ENCODE data around the gene CCDC126. TPM values are rescaled to one million over a fixed set of nuclear protein-coding genes. Genes with fewer than 3 reads are reported as not detected.

The CCDC126 gene
- total and polyA plus RNA-seq, 2 of the 8 experiments (the other 6 are each of a cell fraction or from before 2014, with no cell fraction given), result 1.4 to 5.3 TPM

DNA sequence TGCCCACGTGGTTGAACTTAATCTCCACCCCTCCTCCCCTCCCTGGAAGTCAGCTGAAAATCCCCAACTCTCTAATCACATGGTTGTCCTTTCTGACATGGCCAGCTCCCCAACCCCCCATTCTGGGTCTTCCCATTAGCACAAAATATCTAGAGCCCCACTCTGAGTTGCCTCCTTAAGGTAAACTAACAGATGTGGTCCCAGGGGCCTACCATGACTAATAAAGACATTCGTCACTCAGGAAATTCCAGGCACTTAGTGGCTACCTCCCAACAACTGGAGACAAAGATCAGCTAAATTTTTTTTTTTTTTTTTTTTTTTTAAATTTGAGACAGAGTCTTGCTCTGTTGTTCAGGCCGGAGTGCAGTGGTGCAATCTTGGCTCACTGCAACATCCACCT, 21.1 kb downstream of the CCDC126 start:
- Histone ChIP-seq H2BK12ac (ENCODE audit: low read depth, low read length) (no peak overlapping the region), H4K91ac (replicated peaks; ENCODE audit: insufficient read length, low read length) (no peak overlapping the region), H3K56ac (replicated peaks; ENCODE audit: insufficient read length, low read depth, low read length) (no peak overlapping the region), H2BK20ac (ENCODE audit: low read length) (no peak overlapping the region), H3K27ac (ENCODE audit: low read depth, low read length) (no peak overlapping the region), H3K36me3 (ENCODE audit: control insufficient read depth in 2 of 4, insufficient read depth in 4 of 4, low read length in 3 of 4) (no peaks in the 10 kb centered on the region), H2AFZ (ENCODE audit: low read length) (no peak overlapping the region), H2BK5ac (ENCODE audit: low read depth, low read length) (no peak overlapping the region), H2BK120ac (replicated peaks; ENCODE audit: low read depth, low read length) (no peak overlapping the region), H3K4me2 (ENCODE audit: insufficient read depth in 1 of 2, low read depth in 2 of 2, low read length in 2 of 2) (no peak overlapping the region), H3K9ac (replicated peaks in 1 of 4; ENCODE audit: extremely low read depth in 1 of 4, low read depth in 3 of 4, low read length in 3 of 4) (no peak overlapping the region), H3K23ac (ENCODE audit: insufficient read length) (no peak overlapping the region), H2AK5ac (ENCODE audit: low read depth, low read length) (no peak overlapping the region), H3K79me2 (ENCODE audit: control insufficient read depth in 1 of 2, insufficient read depth in 2 of 2, low read length in 2 of 2) (no peaks in the 10 kb centered on the region), H3K18ac (ENCODE audit: extremely low read depth, low read length) (no peak overlapping the region), H4K8ac (ENCODE audit: extremely low read depth, insufficient read depth, low read length) (no peak overlapping the region), H3K4me3 (ENCODE audit: extremely low read depth in 1 of 4, insufficient read depth in 2 of 4, low read depth in 3 of 4, low read length in 4 of 4) (no peak overlapping the region), H3K9me3 (ENCODE audit: insufficient read depth in 2 of 2, low read depth in 1 of 2, low read length in 1 of 2) (peaks cover 0 to 3% of the 10 kb centered on the region in 2 experiments; a peak in 2 of 4 replicates), H2BK15ac (ENCODE audit: low read length) (no peak overlapping the region), H3K79me1 (ENCODE audit: low read depth, low read length) (no peaks in the 10 kb centered on the region), H3K23me2 (ENCODE audit: low read depth, low read length) (no peaks in the 10 kb centered on the region), H3K4ac (replicated peaks; ENCODE audit: insufficient read length, low read depth, low read length) (no peak overlapping the region), H4K5ac (ENCODE audit: insufficient read length, low read depth, low read length) (no peak overlapping the region), H3K27me3 (replicated peaks in 1 of 4; ENCODE audit: control insufficient read depth in 3 of 4, extremely low read depth in 1 of 4, insufficient read depth in 3 of 4, low read length in 3 of 4) (no peaks in the 10 kb centered on the region), H3K4me1 (replicated peaks in 1 of 4; ENCODE audit: control insufficient read depth in 3 of 4, insufficient read depth in 4 of 4, low read length in 3 of 4) (no peaks in the 10 kb centered on the region), H4K20me1 (replicated peaks in 1 of 2; ENCODE audit: control insufficient read depth in 1 of 2, insufficient read depth in 2 of 2, low read length in 2 of 2) (no peaks in the 10 kb centered on the region), H3K14ac (ENCODE audit: insufficient read length) (no peak overlapping the region)
- CTCF ChIA-PET (ENCODE audit: partially characterized antibody), result no interaction called here
- FAIRE-seq (no peak), DNase-seq (ENCODE audit: low read depth in 1 of 2, low spot score in 2 of 2) (no peak)
- POLR2A ChIA-PET (ENCODE audit: partially characterized antibody), result no interaction called here
- 95% methylated on average over 3 of the region's 3 CpGs; no CpG with 5 or more reads in 1 of the 2 experiments for WGBS, 2 experiments (ENCODE audit: extremely low coverage in 1 of 2, insufficient coverage in 1 of 2, insufficient read length in 1 of 2, insufficient replicate concordance in 2 of 2, low coverage in 1 of 2, low lambda C conversion rate in 2 of 2, missing lambda C conversion rate in 1 of 2)
- TF ChIP-seq CTBP2 (IDR thresholded peaks at IDR 0.05; ENCODE audit: borderline replicate concordance, insufficient read depth, insufficient read length, low read length), result no peak
- TF ChIP-seq JUN (IDR thresholded peaks at IDR 0.05; ENCODE audit: low read depth, low read length), result no peak
- no peak for TF ChIP-seq NANOG (IDR thresholded peaks at IDR 0.05; ENCODE audit: insufficient read depth, low read depth, low read length, poor library complexity, severe bottlenecking)
- TF ChIP-seq FOSL1 (IDR thresholded peaks at IDR 0.05; ENCODE audit: insufficient read depth, low read depth, low read length), result no peak
- no peak for TF ChIP-seq KDM5A (IDR thresholded peaks at IDR 0.05; ENCODE audit: low read length)
- no peak for TF ChIP-seq TEAD4 (IDR thresholded peaks at IDR 0.05; ENCODE audit: low read depth, low read length)
- no peak for TF ChIP-seq NRF1 (IDR thresholded peaks at IDR 0.05; ENCODE audit: low read depth, low read length)
- no peak for TF ChIP-seq BRCA1 (IDR thresholded peaks at IDR 0.05; ENCODE audit: low read depth, low read length)
- no peak for TF ChIP-seq CHD2 (IDR thresholded peaks at IDR 0.05; ENCODE audit: low read length)
- TF ChIP-seq EP300 (IDR thresholded peaks at IDR 0.05; ENCODE audit: borderline replicate concordance in 1 of 2, low read depth in 2 of 2, low read length in 2 of 2), result no peak
- TF ChIP-seq RXRA (IDR thresholded peaks at IDR 0.05; ENCODE audit: insufficient read depth, low read depth, low read length), result no peak
- no peak for TF ChIP-seq MAX (IDR thresholded peaks at IDR 0.05)
- no peak for TF ChIP-seq SP2 (IDR thresholded peaks at IDR 0.05; ENCODE audit: low read length)
- TF ChIP-seq, protein P1, sequence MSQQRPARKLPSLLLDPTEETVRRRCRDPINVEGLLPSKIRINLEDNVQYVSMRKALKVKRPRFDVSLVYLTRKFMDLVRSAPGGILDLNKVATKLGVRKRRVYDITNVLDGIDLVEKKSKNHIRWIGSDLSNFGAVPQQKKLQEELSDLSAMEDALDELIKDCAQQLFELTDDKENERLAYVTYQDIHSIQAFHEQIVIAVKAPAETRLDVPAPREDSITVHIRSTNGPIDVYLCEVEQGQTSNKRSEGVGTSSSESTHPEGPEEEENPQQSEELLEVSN (IDR thresholded peaks at IDR 0.05), result no peak
